A673 (cell line): Measurements from ENCODE around the gene ADAM17.

Experiments
- EZH2 ChIP-seq: fragments of 200-600 bp; sonication (generic); IDR thresholded peaks from 2 replicates; pipeline ENCODE4 v1.6.1; 2017; ENCODE audit warnings: borderline replicate concordance, low read depth, mild to moderate bottlenecking, mixed read lengths, antibody characterized with exemption, low read length; ENCODE audit not compliant: poor library complexity, severe bottlenecking
- TF ChIP-seq, protein P1 (sequence below): fragments of 300-800, 200-600 bp; sonication (generic); conservative IDR thresholded peaks from 2 replicates; pipeline ENCODE4 v1.5.1; 2017; ENCODE audit warnings: low read depth, mild to moderate bottlenecking, antibody characterized with exemption, low read length, moderate library complexity, mixed read lengths

DNA sequence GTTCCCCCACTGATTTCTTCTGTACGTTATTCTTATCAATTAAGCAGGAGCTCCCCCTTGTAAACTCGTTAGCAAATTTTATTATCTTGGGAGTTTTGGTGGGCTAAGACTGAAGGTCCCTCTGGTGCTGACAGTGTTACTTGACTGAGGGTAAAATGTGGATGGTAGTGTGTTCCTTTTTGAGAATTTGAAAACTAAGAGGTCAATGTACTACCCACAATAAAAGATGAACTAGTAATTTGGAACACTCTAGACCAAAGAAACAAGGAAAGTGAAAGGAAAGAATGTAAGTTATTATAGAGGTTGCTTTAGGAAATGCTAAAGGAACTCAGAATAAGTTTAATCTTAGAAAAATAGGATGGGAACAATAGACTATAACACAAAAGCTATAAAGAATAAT, 40.1 kb upstream of the ADAM17 start:
- no peak for TF ChIP-seq EZH2
- TF ChIP-seq, protein P1, sequence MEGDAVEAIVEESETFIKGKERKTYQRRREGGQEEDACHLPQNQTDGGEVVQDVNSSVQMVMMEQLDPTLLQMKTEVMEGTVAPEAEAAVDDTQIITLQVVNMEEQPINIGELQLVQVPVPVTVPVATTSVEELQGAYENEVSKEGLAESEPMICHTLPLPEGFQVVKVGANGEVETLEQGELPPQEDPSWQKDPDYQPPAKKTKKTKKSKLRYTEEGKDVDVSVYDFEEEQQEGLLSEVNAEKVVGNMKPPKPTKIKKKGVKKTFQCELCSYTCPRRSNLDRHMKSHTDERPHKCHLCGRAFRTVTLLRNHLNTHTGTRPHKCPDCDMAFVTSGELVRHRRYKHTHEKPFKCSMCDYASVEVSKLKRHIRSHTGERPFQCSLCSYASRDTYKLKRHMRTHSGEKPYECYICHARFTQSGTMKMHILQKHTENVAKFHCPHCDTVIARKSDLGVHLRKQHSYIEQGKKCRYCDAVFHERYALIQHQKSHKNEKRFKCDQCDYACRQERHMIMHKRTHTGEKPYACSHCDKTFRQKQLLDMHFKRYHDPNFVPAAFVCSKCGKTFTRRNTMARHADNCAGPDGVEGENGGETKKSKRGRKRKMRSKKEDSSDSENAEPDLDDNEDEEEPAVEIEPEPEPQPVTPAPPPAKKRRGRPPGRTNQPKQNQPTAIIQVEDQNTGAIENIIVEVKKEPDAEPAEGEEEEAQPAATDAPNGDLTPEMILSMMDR, result no peak
